ENCODE data around the gene RPL35A. TPM values are rescaled to one million over a fixed set of nuclear protein-coding genes. Genes with fewer than 3 reads are reported as not detected.
"Not testable (repeated sequence)": the region's sequence is repeated elsewhere in the genome, so short reads cannot be mapped to it uniquely, and the experiment has no call there.

Gene RPL35A
- 1,290 and 1,300 TPM in 2 replicates for total RNA-seq
- long read RNA-seq, transcript RPL35A-205 (5 exons, 553 nt), result minor isoform, 9 of 362 reads
- long read RNA-seq, transcript RPL35A-208 (4 exons, 677 nt), result minor isoform, 7 of 362 reads
- long read RNA-seq, transcript RPL35A-206 (5 exons, 1,444 nt), result major isoform, 314 of 362 reads
- long read RNA-seq, partial matches to known transcripts, result 26 of 362 reads
- long read RNA-seq, other reads (novel, unspliced or antisense), result 2 of 362 reads

DNA sequence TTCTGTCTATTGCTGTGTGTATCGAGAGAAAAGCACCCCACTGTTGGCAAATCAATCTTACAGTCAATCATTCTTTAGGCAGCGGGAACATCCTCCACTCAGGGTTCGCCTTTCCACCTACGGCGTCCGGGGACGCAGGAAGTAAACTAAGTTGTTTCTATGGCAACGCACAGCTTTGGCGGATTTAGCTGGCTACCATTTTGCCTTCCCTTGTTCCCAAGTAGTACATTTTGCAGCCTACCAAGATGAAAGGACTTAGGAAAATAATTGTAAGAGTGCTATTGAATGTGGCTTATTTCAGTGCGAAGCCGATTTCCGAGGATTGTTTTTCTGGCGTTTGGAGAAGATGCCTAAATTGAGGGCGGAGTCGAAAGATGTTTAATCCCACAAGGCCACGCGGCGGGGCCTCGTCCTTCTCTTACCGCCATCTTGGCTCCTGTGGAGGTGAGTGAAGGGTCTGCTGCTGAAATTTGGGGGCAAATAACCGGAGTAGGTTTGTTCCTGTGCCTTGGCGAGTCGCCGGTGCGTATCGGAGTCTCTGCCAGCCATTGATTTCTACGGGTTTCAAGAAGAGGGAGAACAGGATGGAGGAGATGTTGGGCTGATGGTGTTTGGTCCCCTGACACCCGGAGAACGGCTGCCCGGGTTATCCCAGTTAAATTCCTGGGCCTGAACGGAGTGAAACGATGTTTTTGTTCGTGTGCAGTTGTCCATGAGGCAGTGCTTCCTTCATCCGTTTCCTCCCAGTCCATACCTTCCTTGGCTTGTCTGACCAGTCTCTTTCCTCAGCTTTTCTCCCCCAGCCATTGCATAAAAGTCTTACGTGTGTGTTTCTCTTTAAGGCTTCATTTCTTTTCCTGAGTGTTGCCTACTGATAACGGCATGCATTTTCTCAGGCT is at the start of gene RPL35A:
Gene RPL35A, plus strand, starts transcription at position 413 of the 899 bp plus-strand sequence. CDS start 778 bp downstream, outside the sequence.
- TF ChIP-seq, protein P1, sequence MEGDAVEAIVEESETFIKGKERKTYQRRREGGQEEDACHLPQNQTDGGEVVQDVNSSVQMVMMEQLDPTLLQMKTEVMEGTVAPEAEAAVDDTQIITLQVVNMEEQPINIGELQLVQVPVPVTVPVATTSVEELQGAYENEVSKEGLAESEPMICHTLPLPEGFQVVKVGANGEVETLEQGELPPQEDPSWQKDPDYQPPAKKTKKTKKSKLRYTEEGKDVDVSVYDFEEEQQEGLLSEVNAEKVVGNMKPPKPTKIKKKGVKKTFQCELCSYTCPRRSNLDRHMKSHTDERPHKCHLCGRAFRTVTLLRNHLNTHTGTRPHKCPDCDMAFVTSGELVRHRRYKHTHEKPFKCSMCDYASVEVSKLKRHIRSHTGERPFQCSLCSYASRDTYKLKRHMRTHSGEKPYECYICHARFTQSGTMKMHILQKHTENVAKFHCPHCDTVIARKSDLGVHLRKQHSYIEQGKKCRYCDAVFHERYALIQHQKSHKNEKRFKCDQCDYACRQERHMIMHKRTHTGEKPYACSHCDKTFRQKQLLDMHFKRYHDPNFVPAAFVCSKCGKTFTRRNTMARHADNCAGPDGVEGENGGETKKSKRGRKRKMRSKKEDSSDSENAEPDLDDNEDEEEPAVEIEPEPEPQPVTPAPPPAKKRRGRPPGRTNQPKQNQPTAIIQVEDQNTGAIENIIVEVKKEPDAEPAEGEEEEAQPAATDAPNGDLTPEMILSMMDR (conservative IDR thresholded peaks at IDR 0.05), result no peak
- Mint-ChIP-seq H3K27ac (ENCODE audit: unreplicated experiment) (peak within 1 kb of the TSS; percentile 99), H3K9me3 (no peaks in the 10 kb centered on the region), H3K27me3 (ENCODE audit: low read depth) (no peaks in the 10 kb centered on the region), H3K4me3 (peak within 1 kb of the TSS; percentile 98), H3K4me1 (peaks cover 30% of the 10 kb centered on the region), H3K36me3 (ENCODE audit: low read depth) (peaks cover 24% of the 10 kb centered on the region)
- DNase-seq (ENCODE audit: low read depth, low spot score), result peak; percentile 89

DNA sequence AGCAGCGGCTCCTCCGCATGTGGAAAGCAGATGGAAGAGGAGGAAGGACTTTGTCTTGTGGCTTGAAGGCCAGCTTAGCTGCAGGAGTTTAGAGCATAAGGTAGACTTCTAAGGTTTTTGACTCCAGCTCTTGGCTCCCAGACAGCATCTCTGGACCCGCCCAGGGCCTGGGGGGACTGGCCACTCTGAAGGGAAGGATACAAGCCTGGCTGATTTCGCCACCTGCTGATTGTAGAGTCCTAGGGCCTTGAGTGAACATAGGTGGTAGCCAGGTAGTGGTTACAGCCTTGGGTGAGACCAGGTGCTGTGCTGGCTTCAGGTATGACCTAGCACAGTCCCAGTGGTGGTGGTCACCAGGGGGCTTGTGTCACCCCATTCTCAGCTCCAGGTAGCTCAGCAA is 48.4 kb upstream of the RPL35A start:
- peaks cover 2% of the 10 kb centered on the region for H3K9me3 Mint-ChIP-seq
- H3K36me3 Mint-ChIP-seq (ENCODE audit: low read depth), result peaks cover 2% of the 10 kb centered on the region
- peaks cover 2% of the 10 kb centered on the region for H3K27me3 Mint-ChIP-seq (ENCODE audit: low read depth)
- H3K4me3 Mint-ChIP-seq, result no peak overlapping the region
- peaks cover 7% of the 10 kb centered on the region for H3K4me1 Mint-ChIP-seq
- TF ChIP-seq, protein P1 (conservative IDR thresholded peaks at IDR 0.05), result no peak
- no peak for DNase-seq (ENCODE audit: low read depth, low spot score)
- no peak overlapping the region for H3K27ac Mint-ChIP-seq (ENCODE audit: unreplicated experiment)

DNA sequence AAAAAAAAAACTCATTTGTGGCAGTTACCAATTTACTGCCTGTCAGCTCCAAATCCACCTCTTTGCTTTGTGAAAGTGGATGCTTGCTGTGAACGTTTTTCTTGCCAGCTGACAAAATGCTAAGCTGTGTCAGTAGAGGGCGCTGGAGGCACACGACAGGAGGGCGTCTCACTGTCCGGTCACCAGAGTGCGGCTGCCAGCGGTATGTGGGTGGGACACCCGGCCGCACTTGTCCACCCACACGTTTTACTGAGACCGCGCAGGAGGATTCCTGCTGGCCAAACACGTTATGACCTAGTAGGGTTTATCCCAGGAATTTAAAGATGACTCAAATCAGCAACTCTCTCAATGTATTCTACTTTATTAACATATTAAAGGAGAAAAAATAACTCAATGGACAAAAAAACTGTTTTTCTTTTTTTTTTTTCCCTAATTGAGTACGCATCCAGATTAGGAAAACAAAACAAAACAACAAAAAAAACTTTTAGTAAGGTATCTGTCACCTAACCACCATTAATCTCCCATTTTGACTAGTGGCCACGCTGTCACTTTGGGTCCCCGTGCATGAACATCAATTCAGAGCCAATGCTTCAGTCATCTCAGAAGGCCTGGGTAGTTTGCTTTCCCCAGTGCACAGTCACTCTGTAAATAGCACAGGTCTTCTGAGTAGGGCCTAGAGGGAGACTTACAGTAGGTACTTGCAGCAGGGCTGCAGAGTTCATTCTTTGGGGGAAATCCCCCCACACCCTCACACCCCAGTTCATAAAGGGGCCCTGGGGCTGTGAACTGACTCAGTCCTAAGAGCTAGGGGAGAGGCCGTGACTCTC is 43.8 kb upstream of the RPL35A start:
- peaks cover 2% of the 10 kb centered on the region for H3K9me3 Mint-ChIP-seq
- peaks cover 2% of the 10 kb centered on the region for H3K27me3 Mint-ChIP-seq (ENCODE audit: low read depth)
- TF ChIP-seq, protein P1 (conservative IDR thresholded peaks at IDR 0.05), result peak; percentile 97
- H3K4me1 Mint-ChIP-seq, result peaks cover 7% of the 10 kb centered on the region
- peaks cover 2% of the 10 kb centered on the region for H3K36me3 Mint-ChIP-seq (ENCODE audit: low read depth)
- peak; percentile 91 for DNase-seq (ENCODE audit: low read depth, low spot score)
- no peak overlapping the region for H3K4me3 Mint-ChIP-seq
- no peak overlapping the region for H3K27ac Mint-ChIP-seq (ENCODE audit: unreplicated experiment)

DNA sequence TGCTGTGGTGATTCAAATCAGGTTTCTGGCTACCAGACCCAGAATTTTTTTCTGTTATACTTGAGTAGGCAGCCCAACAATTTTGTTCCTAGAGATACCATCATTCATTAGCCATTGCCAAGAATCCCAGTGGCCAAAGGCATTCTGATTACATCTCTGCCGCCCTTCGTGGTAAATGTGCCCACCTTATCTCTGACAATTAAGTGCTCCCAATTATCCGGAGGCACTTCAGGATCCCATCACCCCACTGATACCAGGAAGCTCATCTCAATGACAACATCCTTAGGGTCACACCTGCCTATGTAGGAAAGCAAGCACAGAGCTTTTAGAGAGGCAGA is 43.2 kb upstream of the RPL35A start:
- Mint-ChIP-seq H3K27ac (ENCODE audit: unreplicated experiment) (no peak overlapping the region), H3K27me3 (ENCODE audit: low read depth) (peaks cover 2% of the 10 kb centered on the region), H3K4me3 (no peak overlapping the region), H3K36me3 (ENCODE audit: low read depth) (peaks cover 2% of the 10 kb centered on the region), H3K9me3 (peaks cover 2% of the 10 kb centered on the region), H3K4me1 (peaks cover 7% of the 10 kb centered on the region)
- no peak for DNase-seq (ENCODE audit: low read depth, low spot score)
- TF ChIP-seq, protein P1 (conservative IDR thresholded peaks at IDR 0.05), result no peak

DNA sequence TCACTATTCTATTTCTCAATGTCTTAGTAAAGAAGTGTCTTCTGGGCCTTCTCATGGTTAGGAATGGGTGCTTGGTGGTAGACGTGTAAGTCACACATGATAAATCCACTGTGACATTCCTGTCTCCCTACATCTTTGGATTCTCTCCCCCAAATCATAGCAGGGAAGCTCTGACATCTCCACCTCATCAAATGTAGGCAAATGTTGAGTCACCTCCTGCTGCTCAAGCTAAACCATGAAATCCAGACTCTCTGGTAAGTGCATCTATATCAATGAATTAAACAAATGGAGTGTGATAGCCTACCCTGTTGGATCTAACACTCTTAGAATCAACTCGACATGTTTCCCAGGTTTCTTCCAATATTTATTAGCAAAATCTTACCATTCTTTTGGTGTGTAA is 42.8 kb upstream of the RPL35A start:
- peaks cover 2% of the 10 kb centered on the region for H3K27me3 Mint-ChIP-seq (ENCODE audit: low read depth)
- peaks cover under 1% of the 10 kb centered on the region for H3K9me3 Mint-ChIP-seq
- no peak overlapping the region for H3K27ac Mint-ChIP-seq (ENCODE audit: unreplicated experiment)
- H3K36me3 Mint-ChIP-seq (ENCODE audit: low read depth), result peaks cover under 1% of the 10 kb centered on the region
- H3K4me3 Mint-ChIP-seq, result no peak overlapping the region
- peaks cover 7% of the 10 kb centered on the region for H3K4me1 Mint-ChIP-seq
- TF ChIP-seq, protein P1 (conservative IDR thresholded peaks at IDR 0.05), result no peak
- DNase-seq (ENCODE audit: low read depth, low spot score), result no peak

DNA sequence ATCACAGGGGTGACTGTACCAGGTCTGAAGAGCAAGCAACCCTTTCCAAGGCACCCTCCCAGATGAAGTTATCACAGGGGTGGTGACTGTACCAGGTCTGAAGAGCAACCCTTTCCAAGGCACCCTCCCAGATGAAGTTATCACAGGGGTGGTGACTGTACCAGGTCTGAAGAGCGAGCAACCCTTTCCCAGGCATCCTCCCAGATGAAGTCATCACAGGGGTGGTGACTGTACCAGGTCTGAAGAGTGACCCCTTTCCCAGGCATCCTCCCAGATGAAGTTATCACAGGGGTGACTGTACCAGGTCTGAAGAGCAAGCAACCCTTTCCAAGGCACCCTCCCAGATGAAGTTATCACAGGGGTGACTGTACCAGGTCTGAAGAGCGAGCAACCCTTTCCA is 41.4 kb upstream of the RPL35A start:
- not testable (repeated sequence) for H3K4me3 Mint-ChIP-seq, H3K9me3 Mint-ChIP-seq

More for the DNA sequence above, 41.4 kb upstream of the RPL35A start:
- not testable (repeated sequence) for DNase-seq (ENCODE audit: low read depth, low spot score); H3K36me3 Mint-ChIP-seq (ENCODE audit: low read depth); H3K27me3 Mint-ChIP-seq (ENCODE audit: low read depth); H3K27ac Mint-ChIP-seq (ENCODE audit: unreplicated experiment)
- H3K4me1 Mint-ChIP-seq, result peaks cover 17% of the 10 kb centered on the region

Data from neural crest cell (in vitro differentiated cells).